COLO668 (cell line): Measurements from ENCODE around the gene ARRDC4.
"Not testable (repeated sequence)": the region's sequence is repeated elsewhere in the genome, so short reads cannot be mapped to it uniquely, and the experiment has no call there.

Experiments
- DNase-seq: peaks from one replicate; lab custom pipeline; 2025; ENCODE audit not compliant: unreplicated experiment; lab: John Stamatoyannopoulos, UW

ARRDC4 gene

GRCh38 chr15:97966246-97966645 lies 5.7 kb downstream of the ARRDC4 start:
- no peak for DNase-seq

GRCh38 chr15:97966924-97967620 lies 6.6 kb downstream of the ARRDC4 start:
- no peak for DNase-seq

GRCh38 chr15:97967881-97968280 lies 7.4 kb downstream of the ARRDC4 start:
- no peak for DNase-seq

- no peak for DNase-seq
Measured at GRCh38 chr15:97968380-97968779, 7.9 kb downstream of the ARRDC4 start.

- DNase-seq: no peak
Measured at GRCh38 chr15:97972366-97972765, 11.9 kb downstream of the ARRDC4 start.

GRCh38 chr15:97976129-97976528 lies 15.6 kb downstream of the ARRDC4 start:
- no peak for DNase-seq

GRCh38 chr15:97976766-97977503 lies 16.4 kb downstream of the ARRDC4 start:
- no peak for DNase-seq

GRCh38 chr15:97977734-97978133 lies 17.2 kb downstream of the ARRDC4 start:
- no peak for DNase-seq

GRCh38 chr15:97978401-97979139 lies 18.1 kb downstream of the ARRDC4 start:
- no peak for DNase-seq

- no peak for DNase-seq
Measured at GRCh38 chr15:97979140-97979520, 18.6 kb downstream of the ARRDC4 start.

- no peak for DNase-seq
Measured at GRCh38 chr15:97981058-97981457, 20.6 kb downstream of the ARRDC4 start.

GRCh38 chr15:97981758-97982157 lies 21.3 kb downstream of the ARRDC4 start:
- no peak for DNase-seq

GRCh38 chr15:97984157-97984556 lies 23.7 kb downstream of the ARRDC4 start:
- DNase-seq: no peak

GRCh38 chr15:97985979-97986378 lies 25.5 kb downstream of the ARRDC4 start:
- not testable (repeated sequence) for DNase-seq

GRCh38 chr15:97986781-97987180 lies 26.3 kb downstream of the ARRDC4 start:
- no peak for DNase-seq

GRCh38 chr15:97989299-97989698 lies 28.8 kb downstream of the ARRDC4 start:
- no peak for DNase-seq

- DNase-seq: no peak
Measured at GRCh38 chr15:97991972-97992541, 31.6 kb downstream of the ARRDC4 start.

- no peak for DNase-seq
Measured at GRCh38 chr15:97992823-97993222, 32.3 kb downstream of the ARRDC4 start.

GRCh38 chr15:97993310-97993738 lies 32.8 kb downstream of the ARRDC4 start:
- DNase-seq: no peak

GRCh38 chr15:97994236-97994635 lies 33.7 kb downstream of the ARRDC4 start:
- no peak for DNase-seq

- no peak for DNase-seq
Measured at GRCh38 chr15:97995192-97995591, 34.7 kb downstream of the ARRDC4 start.
